HG02588 (cell line): ENCODE results near the gene AQP12B.
"Not testable (repeated sequence)": the region's sequence is repeated elsewhere in the genome, so short reads cannot be mapped to it uniquely, and the experiment has no call there.

ENCODE experiments used
- ATAC-seq: cut with Tn5 transposase; IDR thresholded peaks from one replicate; pipeline ENCODE4 v1.9.1; 2021; ENCODE audit warnings: mild to moderate bottlenecking, moderate library complexity; ENCODE audit not compliant: unreplicated experiment

The AQP12B gene

GRCh38 chr2:240682431-240683224 lies at the start of gene AQP12B:
TSS of gene AQP12B (minus strand) at chr2:240682885. CDS start at chr2:240682837, 48 bp downstream.
- not testable (repeated sequence) for ATAC-seq

GRCh38 chr2:240732184-240732583 lies 49.5 kb upstream of the AQP12B start:
- no peak for ATAC-seq

- no peak for ATAC-seq
Observed at GRCh38 chr2:240731178-240731545, 48.5 kb upstream of the AQP12B start.

- ATAC-seq = no peak
Observed at GRCh38 chr2:240730501-240731177, 48.0 kb upstream of the AQP12B start.

- ATAC-seq = no peak
Observed at GRCh38 chr2:240728827-240729226, 46.1 kb upstream of the AQP12B start.

GRCh38 chr2:240728361-240728760 lies 45.7 kb upstream of the AQP12B start:
- no peak for ATAC-seq

GRCh38 chr2:240727913-240728312 lies 45.2 kb upstream of the AQP12B start:
- ATAC-seq = no peak

GRCh38 chr2:240727439-240727838 lies 44.8 kb upstream of the AQP12B start:
- ATAC-seq = no peak

GRCh38 chr2:240726876-240727275 lies 44.2 kb upstream of the AQP12B start:
- no peak for ATAC-seq

- no peak for ATAC-seq
Observed at GRCh38 chr2:240725671-240726070, 43.0 kb upstream of the AQP12B start.

GRCh38 chr2:240725266-240725665 lies 42.6 kb upstream of the AQP12B start:
- no peak for ATAC-seq

- ATAC-seq = no peak
Observed at GRCh38 chr2:240724431-240724830, 41.7 kb upstream of the AQP12B start.

- no peak for ATAC-seq
Observed at GRCh38 chr2:240723851-240724250, 41.2 kb upstream of the AQP12B start.

- no peak for ATAC-seq
Observed at GRCh38 chr2:240722796-240723735, 40.4 kb upstream of the AQP12B start.

- no peak for ATAC-seq
Observed at GRCh38 chr2:240722376-240722775, 39.7 kb upstream of the AQP12B start.

- ATAC-seq = no peak
Observed at GRCh38 chr2:240721596-240722180, 39.0 kb upstream of the AQP12B start.

GRCh38 chr2:240720686-240721595 lies 38.3 kb upstream of the AQP12B start:
- no peak for ATAC-seq

GRCh38 chr2:240719676-240720545 lies 37.2 kb upstream of the AQP12B start:
- no peak for ATAC-seq
